Panc1 (cell line): ENCODE results near the gene GABRA4. TPM values are rescaled to one million over a fixed set of nuclear protein-coding genes. Genes with fewer than 3 reads are reported as not detected.

Experiments
- ATAC-seq: fragments of 200-7000 bp; cut with Tn5 transposase; 2 replicates; pipeline ENCODE4 v1.9.1; 2020; ENCODE audit warnings: mild to moderate bottlenecking, moderate library complexity
- BruUV-seq: library from RNA; stranded (reverse); fragments of 400-500 nt; replicated peaks from 2 replicates; lab custom pipeline; 2021; lab: Mats Ljungman, UMichigan
- CTCF ChIA-PET: fragments of 300-600 bp; sonication (Branson Sonifier 250); formaldehyde crosslinking; loops from one replicate; lab custom pipeline; 2022; ENCODE audit warnings: antibody characterized with exemption; lab: Charles Lee
- POLR2A ChIA-PET: fragments of 300-600 bp; sonication (Branson Sonifier 250); formaldehyde crosslinking; loops from one replicate; lab custom pipeline; 2022; ENCODE audit warnings: antibody characterized with exemption; lab: Charles Lee
- DNase-seq: peaks from one replicate; pipeline ENCODE4 v3.0.0-alpha.2; 2010; ENCODE audit warnings: low read depth, low spot score
- H3K27ac ChIP-seq: 2 replicates; pipeline ENCODE4 v1.5.1; 2011; ENCODE audit warnings: mild to moderate bottlenecking, low read length, inconsistent platforms
- H3K27me3 ChIP-seq: fragments of 200-500 bp; sonication (Bioruptor generic); 2 replicates; pipeline ENCODE4 v1.6.0; 2014; ENCODE audit warnings: low read length, inconsistent platforms; ENCODE audit not compliant: control insufficient read depth, insufficient read depth
- H3K36me3 ChIP-seq: fragments of 200-500 bp; sonication (Bioruptor generic); 2 replicates; pipeline ENCODE4 v1.5.1; 2014; ENCODE audit warnings: inconsistent platforms, mild to moderate bottlenecking, low read length, moderate library complexity; ENCODE audit not compliant: control insufficient read depth, insufficient read depth
- H3K4me1 ChIP-seq: 2 replicates; pipeline ENCODE4 v1.5.1; 2011; ENCODE audit warnings: inconsistent platforms, mild to moderate bottlenecking, low read length, moderate library complexity; ENCODE audit not compliant: control insufficient read depth, insufficient read depth
- H3K4me3 ChIP-seq, 2 experiments: 2 replicates each; pipeline ENCODE4 v1.5.1; 2011 to 2012; ENCODE audit warnings: low read depth in 2 of 2, low read length in 2 of 2, mild to moderate bottlenecking in 2 of 2, inconsistent platforms in 1 of 2, moderate library complexity in 1 of 2
- H3K9me3 ChIP-seq: fragments of 200-500 bp; sonication (Bioruptor generic); 2 replicates; pipeline ENCODE4 v1.5.1; 2014; ENCODE audit warnings: low read depth, mild to moderate bottlenecking, inconsistent platforms, low read length, moderate library complexity; ENCODE audit not compliant: control insufficient read depth, insufficient read depth
- CTCF ChIP-seq: fragments of 450-650 bp; IDR thresholded peaks from 2 replicates; pipeline ENCODE4 v1.5.1; 2017; ENCODE audit warnings: mild to moderate bottlenecking
- POLR2AphosphoS5 ChIP-seq: IDR thresholded peaks from 2 replicates; pipeline ENCODE4 v1.6.1; 2012; ENCODE audit warnings: mild to moderate bottlenecking, low read depth, low read length, moderate library complexity
- SIN3A ChIP-seq: IDR thresholded peaks from 2 replicates; pipeline ENCODE4 v1.6.1; 2012; ENCODE audit warnings: low read depth, mild to moderate bottlenecking, low read length, moderate library complexity, borderline replicate concordance; ENCODE audit not compliant: insufficient read depth
- TCF7L2 ChIP-seq: IDR thresholded peaks from 2 replicates; pipeline ENCODE4 v1.6.1; 2011; ENCODE audit warnings: mild to moderate bottlenecking, low read depth, low read length, inconsistent platforms
- in situ Hi-C: cut with HindIII; loops from 2 replicates; pipeline ENCODE4 v1.10.0; 2016; ENCODE audit warnings: low sequenced_read_pairs, low pct_unique_long_range_greater_than_20kb
- intact Hi-C: fragments of 100-400 bp; cut with micrococcal nuclease; formaldehyde crosslinking; loops from one replicate; pipeline ENCODE4 v1.10.0; 2022; ENCODE audit not compliant: unreplicated experiment
- total RNA-seq: library from RNA; stranded (reverse); gene quantifications from one replicate; pipeline ENCODE4 v1.2.1, GENCODE V29; 2021; ENCODE audit not compliant: unreplicated experiment
- TF ChIP-seq, protein P1 (sequence below), 2 experiments: IDR thresholded peaks; 2 replicates each; pipeline ENCODE4 v1.6.1; 2011 to 2012; ENCODE audit warnings: low read depth in 2 of 2, control low read depth in 1 of 2, low read length in 1 of 2, mild to moderate bottlenecking in 1 of 2, moderate library complexity in 1 of 2; ENCODE audit not compliant: insufficient read depth in 1 of 2

The GABRA4 gene
- total RNA-seq, 1 experiment from 2014 or later: not detected

- intact Hi-C loops: no loop called here
- in situ Hi-C loops: no loop called here
- H3K4me1 ChIP-seq: no peaks in the 10 kb centered on the region
- H3K27me3 ChIP-seq: no peaks in the 10 kb centered on the region
- no TSS peak for BruUV-seq
- no peak overlapping the region for H3K4me3 ChIP-seq
- ATAC-seq (no peak), DNase-seq (no peak)
- H3K36me3 ChIP-seq: no peaks in the 10 kb centered on the region
- POLR2A ChIA-PET: no interaction called here
- TF ChIP-seq CTCF: no peak
- TF ChIP-seq TCF7L2: no peak
- no peak for TF ChIP-seq POLR2AphosphoS5
- TF ChIP-seq, protein P1, sequence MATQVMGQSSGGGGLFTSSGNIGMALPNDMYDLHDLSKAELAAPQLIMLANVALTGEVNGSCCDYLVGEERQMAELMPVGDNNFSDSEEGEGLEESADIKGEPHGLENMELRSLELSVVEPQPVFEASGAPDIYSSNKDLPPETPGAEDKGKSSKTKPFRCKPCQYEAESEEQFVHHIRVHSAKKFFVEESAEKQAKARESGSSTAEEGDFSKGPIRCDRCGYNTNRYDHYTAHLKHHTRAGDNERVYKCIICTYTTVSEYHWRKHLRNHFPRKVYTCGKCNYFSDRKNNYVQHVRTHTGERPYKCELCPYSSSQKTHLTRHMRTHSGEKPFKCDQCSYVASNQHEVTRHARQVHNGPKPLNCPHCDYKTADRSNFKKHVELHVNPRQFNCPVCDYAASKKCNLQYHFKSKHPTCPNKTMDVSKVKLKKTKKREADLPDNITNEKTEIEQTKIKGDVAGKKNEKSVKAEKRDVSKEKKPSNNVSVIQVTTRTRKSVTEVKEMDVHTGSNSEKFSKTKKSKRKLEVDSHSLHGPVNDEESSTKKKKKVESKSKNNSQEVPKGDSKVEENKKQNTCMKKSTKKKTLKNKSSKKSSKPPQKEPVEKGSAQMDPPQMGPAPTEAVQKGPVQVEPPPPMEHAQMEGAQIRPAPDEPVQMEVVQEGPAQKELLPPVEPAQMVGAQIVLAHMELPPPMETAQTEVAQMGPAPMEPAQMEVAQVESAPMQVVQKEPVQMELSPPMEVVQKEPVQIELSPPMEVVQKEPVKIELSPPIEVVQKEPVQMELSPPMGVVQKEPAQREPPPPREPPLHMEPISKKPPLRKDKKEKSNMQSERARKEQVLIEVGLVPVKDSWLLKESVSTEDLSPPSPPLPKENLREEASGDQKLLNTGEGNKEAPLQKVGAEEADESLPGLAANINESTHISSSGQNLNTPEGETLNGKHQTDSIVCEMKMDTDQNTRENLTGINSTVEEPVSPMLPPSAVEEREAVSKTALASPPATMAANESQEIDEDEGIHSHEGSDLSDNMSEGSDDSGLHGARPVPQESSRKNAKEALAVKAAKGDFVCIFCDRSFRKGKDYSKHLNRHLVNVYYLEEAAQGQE (IDR thresholded peaks at IDR 0.05; ENCODE audit: insufficient read depth in 1 of 2, low read depth in 2 of 2, low read length in 1 of 2): no peak
- TF ChIP-seq SIN3A: no peak
- no peak overlapping the region for H3K27ac ChIP-seq
- CTCF ChIA-PET: no interaction called here
- H3K9me3 ChIP-seq: no peaks in the 10 kb centered on the region
Observed at GRCh38 chr4:46979726-46980125, 13.7 kb downstream of the GABRA4 start.

DNA sequence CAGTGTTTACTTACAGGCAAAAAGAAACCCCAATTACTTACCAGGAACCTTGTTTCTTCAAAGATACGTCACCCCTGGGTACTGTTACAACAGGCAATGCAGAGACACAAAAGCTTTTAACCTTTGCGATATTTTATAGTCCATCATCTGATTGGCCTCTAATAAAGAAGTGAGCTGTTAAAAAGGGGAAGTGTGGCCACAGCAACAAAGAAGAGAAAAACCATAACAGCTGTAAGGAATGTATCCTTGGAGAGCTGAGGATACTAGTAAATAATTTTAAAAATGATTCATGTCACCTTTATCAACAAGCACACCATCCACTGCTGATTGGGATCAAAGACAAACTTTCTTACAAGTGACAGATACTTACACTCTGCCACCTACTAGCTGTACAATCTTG is 14.1 kb downstream of the GABRA4 start:
- Histone ChIP-seq H3K36me3 (no peaks in the 10 kb centered on the region), H3K9me3 (no peaks in the 10 kb centered on the region), H3K27me3 (no peaks in the 10 kb centered on the region), H3K27ac (no peak overlapping the region), H3K4me1 (no peaks in the 10 kb centered on the region), H3K4me3 (no peak overlapping the region)
- ATAC-seq (no peak), DNase-seq (no peak)
- intact Hi-C loops (no loop called here), in situ Hi-C loops (no loop called here)
- TF ChIP-seq TCF7L2: no peak
- TF ChIP-seq CTCF: no peak
- TF ChIP-seq, protein P1 (IDR thresholded peaks at IDR 0.05; ENCODE audit: insufficient read depth in 1 of 2, low read depth in 2 of 2, low read length in 1 of 2): no peak
- TF ChIP-seq POLR2AphosphoS5: no peak
- no peak for TF ChIP-seq SIN3A
- CTCF ChIA-PET: no interaction called here
- no TSS peak for BruUV-seq
- POLR2A ChIA-PET: no interaction called here
